A549 treated with AZD9567 at 1 μM for 4 hours (cell line): Measurements from ENCODE around the gene SMCO1. TPM values are rescaled to one million over a fixed set of nuclear protein-coding genes. Genes with fewer than 3 reads are reported as not detected.

Source experiments
- total RNA-seq: library from RNA; stranded (reverse); fragments of 200-300 nt; extraction: Qiagen RNA extraction; gene quantifications from 5 replicates; pipeline ENCODE4 v1.2.3, GENCODE V29; 2022; ENCODE audit not compliant: insufficient read depth

Gene SMCO1, protein sequence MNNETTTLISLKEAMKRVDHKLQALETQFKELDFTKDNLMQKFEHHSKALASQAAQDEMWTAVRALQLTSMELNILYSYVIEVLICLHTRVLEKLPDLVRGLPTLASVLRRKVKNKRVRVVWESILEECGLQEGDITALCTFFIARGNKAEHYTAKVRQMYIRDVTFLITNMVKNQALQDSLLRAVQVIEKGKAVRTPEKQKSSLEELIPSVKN
- 0.05 TPM in 1 of 5 replicates, not detected in the others for total RNA-seq

DNA sequence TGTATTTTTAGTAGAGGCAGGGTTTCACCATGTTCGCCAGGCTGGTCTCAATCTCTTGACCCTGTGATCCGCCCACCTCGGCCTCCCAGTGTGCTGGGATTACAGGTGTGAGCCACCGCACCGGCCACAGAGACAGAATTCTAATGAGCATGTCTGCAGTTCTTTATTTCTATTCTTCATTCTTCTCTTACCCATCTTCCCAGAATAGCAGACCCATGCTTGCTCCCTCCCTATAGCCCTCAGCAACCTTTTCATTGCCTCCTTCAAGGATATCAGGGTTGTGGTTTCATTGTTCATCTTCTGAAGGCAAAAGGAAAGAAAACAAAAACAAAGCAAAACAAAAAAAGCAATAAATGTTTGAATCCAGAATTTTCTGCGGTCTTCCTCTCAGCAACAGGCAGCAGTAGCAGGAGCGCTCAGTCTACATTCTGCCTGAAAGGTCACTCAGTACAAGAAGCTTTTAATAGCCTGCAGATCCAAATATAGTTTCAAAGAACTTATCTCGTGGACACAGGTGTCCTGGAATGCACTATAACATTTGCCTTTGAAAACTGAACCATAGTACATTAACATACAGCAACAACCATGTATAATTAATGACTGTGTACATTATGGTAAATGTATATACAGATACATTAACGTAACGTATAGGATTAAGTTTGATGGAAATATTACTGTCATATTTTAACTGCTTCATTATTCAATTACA is at the start of gene SMCO1:
TSS of gene SMCO1 (minus strand) at position 434 of the 709 bp plus-strand sequence. CDS start at position 297, 137 bp downstream.

DNA sequence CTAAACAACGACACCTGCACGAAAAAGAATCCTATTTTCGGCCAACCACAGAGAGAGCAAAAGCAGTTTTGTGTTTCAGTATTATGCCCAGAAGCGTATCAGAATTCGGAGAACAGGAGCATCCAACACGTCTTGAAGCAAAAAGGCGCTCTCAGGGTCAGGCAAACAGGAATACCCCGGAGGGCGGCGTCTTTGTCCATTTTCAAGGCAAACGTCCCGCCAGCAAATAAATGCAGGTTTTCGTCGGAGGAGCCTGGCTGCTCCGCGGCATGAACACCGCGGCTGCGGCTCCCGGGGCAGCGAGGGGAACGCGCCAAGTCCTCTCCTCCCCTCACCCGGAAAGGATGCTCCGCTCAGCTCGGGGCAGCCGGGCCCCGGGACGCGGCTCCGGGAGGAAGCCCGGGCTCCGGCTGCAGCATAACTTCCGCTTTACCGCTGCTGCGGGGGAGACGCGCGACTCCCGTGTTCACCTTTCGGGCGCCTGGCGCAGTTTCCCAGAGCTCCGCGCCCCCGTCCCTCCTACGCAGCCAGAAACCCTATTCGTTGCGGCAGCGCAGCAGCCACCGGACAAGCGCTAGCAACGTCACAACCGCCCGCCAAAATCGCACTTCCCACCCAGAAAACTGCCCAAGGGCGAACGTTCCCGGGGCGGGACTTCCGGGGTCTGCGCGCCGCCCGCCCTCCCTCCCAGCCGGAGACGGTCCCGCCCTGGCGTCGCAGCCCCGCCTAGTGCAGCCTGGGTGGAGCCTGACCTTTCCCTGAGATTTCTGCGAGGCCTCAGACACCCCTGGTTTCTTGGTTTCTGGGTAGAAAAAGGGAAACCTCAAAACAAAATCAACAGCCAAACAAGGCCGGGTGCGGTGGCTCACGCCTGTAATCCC is 11.7 kb downstream of the SMCO1 start, which contains the start of gene RNF168:
TSS of gene RNF168 (minus strand) at position 573 of the 881 bp plus-strand sequence. CDS start 595 bp downstream, outside the sequence.

Other genes with a start within 250 kb of the SMCO1 start
- 29.5 to 48.7 TPM (median 35.0 TPM) in 5 replicates for gene PCYT1A, start 227.6 kb downstream of the SMCO1 start, total RNA-seq
- gene DYNLT2B, start 197.1 kb downstream of the SMCO1 start, total RNA-seq, result 7.8 to 26.2 TPM (median 25.6 TPM) in 5 replicates
- 7.4 to 10.7 TPM (median 7.9 TPM) in 5 replicates for gene TM4SF19, start 177.0 kb downstream of the SMCO1 start, total RNA-seq
- gene UBXN7, start 82.9 kb downstream of the SMCO1 start, total RNA-seq, result 6.5 to 11.0 TPM (median 8.7 TPM) in 5 replicates
- 3.2 to 4.0 TPM (median 3.4 TPM) in 5 replicates for gene RNF168, start 11.6 kb downstream of the SMCO1 start, total RNA-seq
- gene WDR53, start 53.2 kb upstream of the SMCO1 start, total RNA-seq, result 7.4 to 10.3 TPM (median 8.9 TPM) in 5 replicates
- 6.5 to 10.2 TPM (median 7.6 TPM) in 5 replicates for gene FBXO45, start 53.3 kb upstream of the SMCO1 start, total RNA-seq
- gene NRROS, start 124.3 kb upstream of the SMCO1 start, total RNA-seq, result 0.02 TPM in 1 of 5 replicates, not detected in the others
- gene CEP19, start 196.9 kb upstream of the SMCO1 start, total RNA-seq, result 2.3 to 3.6 TPM (median 2.9 TPM) in 5 replicates
- gene PIGX, start 197.0 kb upstream of the SMCO1 start, total RNA-seq, result 32.1 to 49.6 TPM (median 32.9 TPM) in 5 replicates
- gene PAK2, start 224.5 kb upstream of the SMCO1 start, total RNA-seq, result 33.3 to 54.1 TPM (median 37.0 TPM) in 5 replicates